ENCODE measurements around the gene INSRR. TPM values are rescaled to one million over a fixed set of nuclear protein-coding genes. Genes with fewer than 3 reads are reported as not detected.

Gene INSRR
- total and polyA plus RNA-seq, 9 of the 15 experiments (the other 6 are each of a cell fraction or from before 2014, with no cell fraction given), result 0.03 to 0.18 (median 0.06) TPM; not detected in 3

GRCh38 chr1:156862584-156862983 is 3.7 kb upstream of the INSRR start:
- H3K36me3 ChIP-seq (ENCODE audit: control insufficient read depth, insufficient read depth, low read length), result no peaks in the 10 kb centered on the region
- ChIA-PET POLR2A (interaction anchor here (0.6 to 1.1 kb wide), 4 partner anchors 9 to 142 kb away, joined by 3 to 4 read pairs (median 4); partner anchors contain the start of genes ISG20L2 and METTL25B), CTCF (ENCODE audit: low intra/inter-chr PET ratio) (no interaction called here)
- no peak for FAIRE-seq
- H3K9ac ChIP-seq (ENCODE audit: insufficient read depth in 1 of 2, low read depth in 2 of 2, low read length in 2 of 2), result peak overlapping the region; percentile 36 to 79
- no peaks in the 10 kb centered on the region for H3K27me3 ChIP-seq (ENCODE audit: control insufficient read depth in 2 of 2, insufficient read depth in 2 of 2, low read length in 2 of 2)
- WGBS (ENCODE audit: insufficient coverage, low coverage, missing lambda C conversion rate), result 2% methylated on average over 6 of the region's 6 CpGs
- no peak for ATAC-seq
- H3K9me3 ChIP-seq (replicated peaks; ENCODE audit: control insufficient read depth, insufficient read depth, low read depth, low read length), result no peaks in the 10 kb centered on the region
- TF ChIP-seq JUN (IDR thresholded peaks at IDR 0.05; ENCODE audit: borderline replicate concordance, low read depth, low read length), result no peak
- TF ChIP-seq JUN (CRISPR knock-in tag; IDR thresholded peaks at IDR 0.05; ENCODE audit: borderline replicate concordance), result no peak
- no peak for TF ChIP-seq SAFB (IDR thresholded peaks at IDR 0.05; ENCODE audit: borderline replicate concordance, low read depth, low read length)
- TF ChIP-seq HNRNPL (IDR thresholded peaks at IDR 0.05; ENCODE audit: low read depth, low read length), result no peak
- no peak for TF ChIP-seq NR2C2 (CRISPR knock-in tag; IDR thresholded peaks at IDR 0.05)
- 0 out of 2 replicates have a peak, but pooled peaks have one; percentile 0 for TF ChIP-seq NR2C2 (tag; IDR thresholded peaks at IDR 0.05)
- BruUV-seq (replicated peaks), result no TSS peak
- peak in 1 of 4 experiments; percentile 40 for DNase-seq (ENCODE audit: extremely low read depth in 1 of 4, low spot score in 3 of 4)
- H2AFZ ChIP-seq (ENCODE audit: low read depth, low read length), result peak overlapping the region; percentile 56
- no peaks in the 10 kb centered on the region for H3K9me1 ChIP-seq (ENCODE audit: control insufficient read depth, insufficient read depth, low read length)
- in situ Hi-C loops (cut with MboI), result loop anchor here (5.0 kb wide), 2 partner anchors 60 to 135 kb away; partner anchors contain the start of genes ISG20L2 and METTL25B
- H3K27ac ChIP-seq (ENCODE audit: extremely low read depth, low read depth, low read length), result peak overlapping the region; percentile 61
- H3K79me2 ChIP-seq (ENCODE audit: control insufficient read depth, insufficient read depth, low read length), result peaks cover 41% of the 10 kb centered on the region; the same call in 2 of the 3 replicates
- H3K4me2 ChIP-seq (ENCODE audit: insufficient read depth, low read length), result peak overlapping the region; percentile 79
- H3K4me1 ChIP-seq (replicated peaks in 1 of 2; ENCODE audit: control insufficient read depth in 2 of 2, insufficient read depth in 2 of 2, low read length in 2 of 2), result peaks cover 85 to 93% of the 10 kb centered on the region in 2 experiments
- no peaks in the 10 kb centered on the region for H4K20me1 ChIP-seq (replicated peaks; ENCODE audit: control insufficient read depth, insufficient read depth, low read length)
- peak overlapping the region; percentile 20 for H3K4me3 ChIP-seq
- intact Hi-C loops (cut with micrococcal nuclease), result loop anchor here (5.0 kb wide), 1 partner anchor 175 kb away; no protein-coding TSS in a partner anchor

Measured in K562 (cell line).